Stimulated activated CD4-positive, alpha-beta T cell treated with anti-CD3 and anti-CD28 coated beads, Interleukin-4, amount 100 ng/mL, for 4 hours (primary cell): ENCODE results near the gene TMEM204.
"Not testable (repeated sequence)": the region's sequence is repeated elsewhere in the genome, so short reads cannot be mapped to it uniquely, and the experiment has no call there.

Experiments
- DNase-seq, 2 experiments: peaks; one replicate each; pipeline ENCODE4 v3.0.0-alpha.2; 2020

Gene TMEM204

DNA sequence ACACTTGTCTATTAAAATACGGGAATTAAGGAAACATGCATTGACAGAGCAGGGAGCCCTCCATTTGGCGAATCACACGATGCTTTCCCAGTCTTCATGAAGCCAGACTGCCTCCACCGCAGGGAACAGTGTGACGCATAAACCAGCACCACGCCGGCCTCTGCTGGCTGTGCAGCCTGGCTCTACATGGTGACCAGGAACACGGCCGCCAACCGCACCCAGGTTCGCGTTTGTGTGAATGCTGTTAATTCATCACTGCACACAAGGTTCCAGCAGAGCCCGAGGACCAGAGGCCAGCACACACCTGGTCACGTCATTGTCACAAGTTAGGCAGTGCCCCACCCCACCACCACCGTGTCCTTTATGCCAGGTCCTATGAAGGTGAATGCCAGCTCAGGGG lies 26.7 kb downstream of the TMEM204 start:
- DNase-seq = no peak

DNA sequence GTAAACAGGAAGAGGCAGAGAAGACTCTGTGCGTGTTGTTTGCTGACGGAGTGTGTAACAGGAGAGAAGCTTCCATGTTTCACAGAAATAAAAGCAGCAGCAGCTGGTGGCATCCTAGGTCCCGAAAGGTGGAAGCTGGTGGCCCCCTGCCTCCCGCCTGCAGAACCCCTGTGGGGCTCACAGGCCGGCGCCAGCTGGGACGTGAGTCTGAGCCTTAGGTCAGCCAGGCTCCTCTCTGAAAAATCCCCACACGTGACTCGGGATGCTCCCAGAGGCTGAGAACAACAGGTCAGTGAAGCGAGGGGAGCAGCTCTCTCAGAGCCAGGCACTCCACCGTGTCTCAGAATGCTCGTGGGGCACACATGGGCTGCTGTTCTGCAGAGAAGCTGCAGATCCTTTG lies 27.4 kb downstream of the TMEM204 start:
- DNase-seq = no peak

DNA sequence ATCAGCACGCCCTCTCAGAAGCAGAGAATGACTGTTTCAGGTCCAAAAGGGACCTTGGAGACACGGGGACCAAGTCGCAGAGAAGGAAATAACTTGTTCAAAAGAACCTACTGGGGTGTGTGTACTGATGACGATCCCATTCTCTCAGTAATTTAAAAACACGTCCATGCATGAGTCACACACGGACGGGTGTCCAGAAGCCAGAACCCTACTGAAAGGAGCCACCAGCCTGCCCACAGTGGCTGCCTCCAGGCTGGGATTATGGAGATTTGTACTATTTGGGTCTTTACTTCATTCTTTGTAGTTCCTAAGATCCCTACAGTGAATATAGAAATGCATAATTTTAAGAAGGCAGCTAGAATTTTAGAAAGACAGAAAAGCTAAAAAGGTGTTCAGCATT lies 27.8 kb downstream of the TMEM204 start:
- DNase-seq = no peak

DNA sequence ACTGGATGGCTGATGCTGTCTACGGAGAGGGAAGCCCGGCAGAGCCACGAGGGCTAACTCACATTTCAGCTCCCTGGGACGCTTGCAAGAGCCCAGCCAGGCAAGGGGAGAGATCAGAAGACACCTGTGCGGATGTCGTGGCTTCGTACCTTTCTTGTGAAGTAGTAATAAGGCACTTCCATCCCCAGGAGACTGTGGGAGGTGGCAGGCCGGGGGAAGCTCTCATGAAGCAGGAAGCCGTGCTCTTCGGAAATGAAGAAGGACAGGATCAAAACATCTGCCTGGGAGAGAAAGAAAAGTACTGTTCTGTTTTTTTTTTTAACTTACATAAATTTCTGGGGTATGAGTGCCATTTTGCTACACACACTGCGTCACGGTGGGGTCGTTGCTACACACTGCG lies 28.4 kb downstream of the TMEM204 start:
- DNase-seq = no peak

DNA sequence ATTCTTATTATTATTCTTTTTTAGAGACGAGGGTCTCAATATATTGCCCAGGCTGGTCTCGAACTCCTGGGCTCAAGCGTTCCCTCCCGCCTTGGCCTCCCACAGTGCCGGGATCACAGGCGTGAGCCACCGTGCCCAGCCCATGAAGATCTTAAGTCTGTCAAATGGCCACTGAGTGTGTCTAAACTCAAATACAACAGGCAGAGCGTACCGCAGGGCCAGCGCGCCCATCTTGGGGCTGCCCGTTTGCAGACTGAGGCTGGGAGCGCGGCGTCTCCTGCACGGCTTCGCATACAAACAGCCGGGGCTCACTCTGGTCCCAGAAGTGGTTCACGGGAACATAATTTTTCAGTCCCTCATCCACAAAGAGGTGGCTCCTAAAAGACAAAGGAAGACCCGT lies 30.3 kb downstream of the TMEM204 start:
- no peak for DNase-seq

DNA sequence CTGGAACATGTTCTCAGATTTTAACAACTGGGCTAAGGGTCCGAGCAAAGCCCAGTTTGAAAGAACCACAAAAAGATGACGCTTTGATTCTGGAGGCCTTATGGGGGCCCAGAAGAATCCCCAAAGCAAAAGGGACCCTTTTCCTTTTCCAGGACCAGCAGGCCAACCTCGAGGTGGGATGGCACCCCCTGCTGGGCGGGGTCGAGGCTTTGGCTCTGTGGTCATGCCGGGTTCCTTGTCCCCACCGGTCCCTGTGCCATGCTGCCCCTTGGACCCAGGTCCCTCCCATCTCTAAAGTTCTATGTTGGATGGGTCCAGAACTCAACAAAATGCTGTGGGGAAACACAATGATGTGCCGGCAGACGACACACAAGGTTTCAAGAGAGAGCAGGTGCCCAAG lies 30.9 kb downstream of the TMEM204 start:
- no peak for DNase-seq

DNA sequence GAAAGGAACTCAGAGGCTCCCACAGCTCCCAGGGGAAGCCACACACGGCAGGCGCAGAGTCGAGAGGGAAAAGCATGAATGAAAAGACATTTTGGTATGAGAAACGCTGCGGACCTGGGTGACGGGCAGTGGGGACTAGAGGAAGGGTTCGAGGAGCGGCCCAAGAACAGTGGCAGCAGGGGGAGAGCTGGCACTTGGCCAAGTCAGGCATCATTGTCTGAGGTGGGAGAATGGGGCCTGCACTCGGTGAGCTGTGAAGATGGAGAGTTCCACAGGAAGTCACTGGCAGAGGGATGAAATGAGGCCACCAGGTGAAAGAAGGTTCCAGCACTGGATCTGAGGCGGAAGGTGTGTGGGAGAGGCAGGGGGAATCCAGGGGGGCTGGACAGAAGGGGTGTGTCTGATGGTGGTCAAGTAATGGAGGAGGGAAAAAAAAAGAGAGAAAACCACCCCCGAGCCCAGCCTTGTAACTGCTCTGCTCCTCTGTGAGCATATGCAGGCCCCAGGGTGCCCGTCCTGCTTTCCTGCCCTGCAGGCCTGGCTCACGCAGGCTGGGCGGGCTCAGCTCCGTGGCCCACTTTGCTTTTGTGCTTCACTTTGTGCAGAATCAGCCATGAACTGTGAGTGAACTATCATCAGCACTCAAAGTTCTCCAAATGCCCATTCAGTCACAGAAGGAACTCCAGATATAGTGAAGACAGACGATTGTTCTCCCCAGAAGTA lies 31.8 kb downstream of the TMEM204 start:
- no peak for DNase-seq

DNA sequence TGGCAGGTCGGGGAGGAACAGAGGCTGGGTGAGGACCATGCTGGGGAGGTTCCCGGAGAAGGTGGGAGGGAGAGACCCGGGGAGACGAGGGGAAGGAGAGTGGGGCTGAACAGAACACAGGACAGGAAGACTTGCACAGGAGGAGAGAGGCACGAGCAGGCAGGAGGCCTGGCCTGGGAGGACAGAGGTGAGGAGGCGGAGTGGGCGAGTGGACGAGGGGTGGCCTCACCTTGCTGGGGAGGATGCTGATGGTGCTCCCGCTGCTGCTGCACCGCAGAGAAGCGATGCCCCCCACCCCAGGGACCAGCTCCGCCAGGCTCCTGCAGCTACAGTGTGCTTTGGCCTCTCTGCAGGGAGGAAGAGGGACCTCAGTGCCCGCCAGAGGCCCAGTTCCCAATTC lies 34.5 kb downstream of the TMEM204 start:
- DNase-seq = no peak

DNA sequence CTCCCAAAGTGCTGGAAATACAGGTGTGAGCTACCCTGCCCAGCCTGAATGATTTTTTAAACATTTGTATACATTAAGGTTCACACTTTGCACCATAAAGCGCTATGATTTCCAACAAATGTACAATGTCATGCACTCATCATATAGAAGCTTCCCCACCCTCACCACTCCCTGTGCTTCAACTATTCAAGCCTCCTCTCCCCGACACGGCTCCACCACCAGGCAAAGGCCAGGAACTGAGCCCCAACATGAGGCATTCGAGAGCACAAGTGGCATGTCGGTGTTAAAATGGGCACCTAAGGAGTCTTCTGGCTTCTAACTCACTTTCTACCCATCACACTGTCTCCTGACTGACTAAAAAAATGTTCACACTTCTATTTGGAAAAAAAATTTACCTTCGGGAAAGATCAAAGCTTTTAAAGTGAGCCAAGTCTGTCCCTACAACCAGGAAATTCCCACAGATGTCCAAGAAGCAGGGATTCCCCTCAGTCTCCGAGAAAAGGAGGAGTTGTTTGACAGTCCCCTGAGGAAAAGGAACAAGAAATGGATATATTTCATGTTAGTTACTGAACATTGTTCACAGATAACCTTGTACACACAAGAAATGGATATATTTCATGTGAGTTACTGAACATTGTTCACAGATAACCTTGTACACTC lies 37.7 kb downstream of the TMEM204 start:
- no peak for DNase-seq

DNA sequence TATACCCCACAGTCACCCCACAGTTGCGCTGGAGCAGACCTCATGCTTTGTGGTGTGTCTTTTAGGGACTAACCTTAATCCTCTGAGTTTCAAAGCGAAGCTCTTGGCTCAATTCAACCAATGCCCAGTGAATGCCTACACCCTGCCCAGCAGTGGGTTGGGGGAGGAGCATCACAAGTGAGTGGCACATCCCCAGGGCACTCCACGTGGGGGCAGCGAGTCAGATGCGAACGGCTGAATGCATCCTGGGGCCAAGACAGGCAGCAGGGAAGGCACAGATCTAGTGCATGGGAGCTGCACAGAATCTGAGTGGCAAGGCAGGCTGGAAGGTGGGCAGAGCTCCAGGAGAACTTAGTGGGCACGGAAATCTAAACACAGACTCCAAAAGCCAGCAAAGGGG lies 39.2 kb downstream of the TMEM204 start:
- no peak for DNase-seq

DNA sequence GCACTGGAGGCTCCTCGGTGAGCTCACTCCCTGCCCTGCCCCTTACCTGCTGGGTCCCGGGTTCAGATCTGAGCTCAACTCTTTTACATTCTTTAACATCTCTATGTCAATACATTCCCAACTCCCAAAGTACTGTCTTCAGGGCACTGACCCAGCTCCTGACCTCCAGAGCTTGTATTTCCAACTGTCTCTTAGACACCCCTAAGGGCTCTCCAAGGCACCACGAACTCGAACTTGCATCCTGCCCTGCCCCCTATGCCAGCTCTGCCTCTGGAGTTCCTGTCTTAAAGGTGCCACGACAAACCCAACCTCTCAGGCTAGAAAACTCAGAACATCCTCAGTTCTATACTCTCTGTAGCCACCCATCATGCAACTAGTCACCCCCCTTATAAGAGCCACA lies 39.8 kb downstream of the TMEM204 start:
- no peak for DNase-seq

DNA sequence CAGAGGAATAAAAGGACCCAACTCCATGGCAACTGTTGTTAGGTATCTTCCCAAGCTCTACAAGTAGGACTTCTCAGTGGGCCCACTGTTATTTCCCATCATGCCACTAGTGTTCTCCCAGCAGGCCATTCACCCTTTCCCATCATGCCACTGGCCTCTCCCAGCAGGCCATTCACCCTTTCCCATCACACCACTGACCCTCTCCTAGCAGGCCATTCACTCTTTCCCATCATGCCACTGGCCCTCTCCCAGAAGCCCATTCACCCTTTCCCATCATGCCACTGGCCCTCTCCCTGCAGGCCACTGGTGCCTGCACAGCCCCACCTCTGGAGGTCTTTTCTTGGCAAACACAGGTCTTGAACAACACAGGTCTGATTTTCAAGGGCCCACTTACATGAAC lies 42.1 kb downstream of the TMEM204 start:
- no peak for DNase-seq

DNA sequence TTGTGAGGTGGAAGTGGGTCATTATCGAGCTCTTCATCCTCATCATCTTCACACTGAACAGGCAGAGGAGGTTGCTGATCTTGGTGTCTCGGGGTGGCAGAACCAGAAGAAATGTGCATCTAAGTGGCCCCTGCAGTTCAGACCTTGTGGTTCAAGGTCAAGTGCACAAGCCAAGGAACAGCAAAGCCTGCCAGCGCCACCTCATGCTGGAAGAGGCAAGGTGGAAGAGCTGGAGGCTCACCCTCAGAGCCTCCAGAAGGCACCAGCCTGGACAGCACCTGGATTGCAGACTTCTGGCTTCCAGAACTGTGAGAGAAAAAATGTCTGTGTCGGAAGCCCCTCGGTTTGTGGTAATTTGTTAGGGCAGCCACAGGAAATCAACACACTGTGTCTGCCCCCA lies 45.7 kb downstream of the TMEM204 start:
- no peak for DNase-seq

DNA sequence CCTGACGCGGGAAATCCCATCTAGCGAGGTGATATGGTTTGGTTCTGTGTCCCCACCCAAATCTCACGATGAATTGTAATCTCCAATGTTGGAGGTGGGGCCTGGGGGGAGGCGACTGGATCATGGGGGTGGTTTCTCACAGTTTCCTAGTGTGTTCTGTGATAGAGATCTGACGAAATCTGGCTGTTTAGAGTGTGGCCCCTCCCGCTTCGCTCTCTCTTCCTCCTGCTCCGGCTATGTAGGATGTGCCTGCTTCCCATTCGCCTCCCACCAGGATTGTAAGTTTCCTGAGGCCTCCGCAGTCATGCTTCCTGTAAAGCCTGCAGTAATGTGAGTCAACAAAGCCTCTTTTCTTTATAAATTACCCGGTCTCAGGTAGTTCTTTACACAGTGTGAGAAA lies 46.8 kb downstream of the TMEM204 start:
- DNase-seq = no peak

DNA sequence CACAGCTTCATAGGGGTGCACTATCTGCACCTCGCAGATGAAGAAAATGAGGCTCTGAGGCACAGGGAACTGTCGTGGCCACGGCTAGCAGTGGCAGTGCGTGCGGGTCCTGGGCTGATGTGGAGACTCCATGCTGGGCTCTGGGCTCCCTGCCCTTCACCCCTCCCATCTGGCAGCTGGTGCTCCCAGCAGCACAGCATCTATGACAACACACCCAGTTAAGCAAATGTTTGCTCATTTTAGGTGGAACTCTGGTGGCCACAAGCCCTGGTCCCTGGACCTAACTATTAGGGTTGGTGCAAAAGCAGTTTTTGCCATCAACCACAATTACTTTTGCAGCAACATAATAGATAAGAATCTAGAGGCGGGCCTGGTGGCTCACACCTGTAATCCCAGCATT lies 47.5 kb downstream of the TMEM204 start:
- DNase-seq = no peak

DNA sequence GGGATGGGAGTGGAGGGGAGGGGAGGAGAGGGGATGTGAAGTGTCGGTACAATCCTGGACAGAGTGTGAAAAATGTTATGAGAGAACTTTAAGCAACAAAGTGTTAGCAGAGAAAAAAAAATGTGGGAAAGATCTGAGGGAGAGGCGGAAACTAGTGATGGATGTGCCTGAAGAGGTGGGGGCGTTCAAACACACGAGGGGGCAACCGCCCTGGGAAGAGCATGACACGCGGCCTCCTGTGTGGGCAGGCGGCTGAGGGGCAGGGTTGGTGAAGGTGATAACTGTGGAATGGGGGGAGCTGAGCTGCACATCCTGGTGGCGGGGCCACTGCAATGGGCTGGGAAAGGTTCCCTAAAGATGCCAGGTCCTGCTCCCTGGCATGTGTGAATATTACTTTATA lies 48.3 kb downstream of the TMEM204 start:
- no peak for DNase-seq

DNA sequence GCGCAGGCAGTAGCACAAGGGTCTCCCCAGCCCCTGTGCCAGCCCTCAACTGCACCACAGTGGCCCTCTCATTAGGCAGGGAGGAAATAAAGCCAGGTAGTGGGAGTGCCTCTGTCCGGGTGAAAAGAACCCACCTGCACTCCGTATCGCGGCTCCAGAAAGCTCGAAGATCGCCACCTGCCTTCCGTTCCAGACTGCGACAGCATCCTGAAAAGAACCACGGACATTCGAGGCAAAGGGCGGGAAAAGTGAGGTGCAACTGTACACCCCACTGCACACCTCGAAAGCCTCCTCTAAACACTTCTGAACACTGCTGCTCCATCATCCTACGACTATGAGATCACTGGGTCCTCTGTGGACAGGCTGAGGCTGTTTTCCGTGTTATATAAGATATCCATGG lies 49.7 kb downstream of the TMEM204 start:
- no peak for DNase-seq

DNA sequence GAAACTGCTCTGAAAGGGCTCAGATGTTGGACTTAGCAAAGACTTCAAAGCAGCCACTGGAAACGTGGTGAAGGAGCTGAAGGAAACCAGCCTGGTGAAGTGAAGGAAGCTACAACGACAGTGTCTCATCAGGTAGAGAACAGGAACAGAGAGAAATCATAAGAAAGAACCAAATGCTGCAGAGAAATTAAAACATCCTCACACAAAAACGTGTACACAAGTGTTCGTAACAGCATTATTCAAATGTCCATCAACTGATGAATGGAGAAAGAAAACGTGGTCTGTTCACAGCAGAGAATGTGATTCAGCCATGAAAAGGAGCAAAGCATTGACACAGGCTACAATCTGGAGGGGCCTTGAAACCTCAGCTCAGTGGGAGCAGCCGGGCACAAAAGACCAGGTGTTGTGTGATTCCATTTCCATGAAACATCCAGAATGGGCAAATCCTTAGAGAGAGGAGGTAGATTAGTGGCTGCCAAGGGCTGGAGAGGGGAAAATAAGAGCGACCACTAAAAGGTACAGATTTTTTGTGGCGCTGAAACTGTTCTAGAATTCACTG lies 51.5 kb downstream of the TMEM204 start:
- no peak for DNase-seq

DNA sequence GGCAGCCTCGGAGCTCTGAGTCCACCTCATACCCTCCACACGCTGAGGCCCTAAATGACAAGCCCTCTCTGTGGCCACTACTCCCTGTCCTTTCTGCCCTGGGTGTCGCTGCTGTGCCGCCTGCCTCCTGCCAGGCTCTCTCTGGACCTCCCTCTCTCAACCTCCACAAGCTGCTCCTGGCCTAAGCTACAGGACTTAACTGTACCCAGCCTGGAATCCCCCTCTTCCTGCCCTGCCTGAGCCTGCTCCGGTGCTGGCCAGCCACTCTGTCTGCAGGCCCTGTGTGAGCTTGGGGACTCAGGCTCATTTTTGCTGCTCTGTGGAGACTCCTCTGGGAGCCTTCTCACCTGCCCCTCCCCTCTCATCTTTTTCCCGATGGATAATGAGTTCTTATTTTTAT lies 56.9 kb downstream of the TMEM204 start:
- no peak for DNase-seq

DNA sequence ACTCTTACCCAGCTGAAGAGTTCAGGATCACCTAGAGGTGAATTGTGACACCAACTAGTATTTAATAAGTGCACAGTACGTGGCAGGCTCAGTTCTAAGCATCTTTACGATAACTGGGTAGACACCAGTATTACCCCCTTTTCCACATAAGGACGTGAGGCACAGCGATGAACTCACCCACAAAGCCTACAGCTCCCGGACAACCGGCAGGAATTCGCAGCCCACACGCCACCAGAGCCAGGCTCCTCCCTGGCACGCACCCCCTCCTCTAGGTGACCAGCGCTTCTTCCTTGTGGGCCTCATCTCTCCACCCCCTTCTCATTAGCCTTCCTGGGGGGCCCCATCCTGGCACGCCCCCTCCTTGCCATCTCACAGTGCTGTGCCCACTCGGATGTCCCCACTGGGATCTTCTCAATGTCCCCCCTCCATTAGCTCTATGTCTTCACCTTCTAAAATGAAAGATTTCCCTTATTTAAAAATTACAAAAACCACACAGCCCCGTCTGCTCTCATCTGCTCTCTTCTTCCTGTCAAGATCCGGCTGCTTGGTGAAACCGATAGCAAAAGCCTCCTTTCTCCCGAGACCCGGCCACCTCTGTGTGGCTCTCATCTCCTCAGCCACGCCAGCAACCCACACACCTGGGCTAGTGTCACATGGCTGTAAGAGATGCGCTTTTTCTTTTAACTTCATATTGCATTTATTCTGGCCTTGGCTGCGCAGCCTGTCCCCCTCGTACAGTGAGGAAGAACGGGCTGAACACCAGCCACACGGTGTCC lies 57.7 kb downstream of the TMEM204 start:
- DNase-seq = no peak

DNA sequence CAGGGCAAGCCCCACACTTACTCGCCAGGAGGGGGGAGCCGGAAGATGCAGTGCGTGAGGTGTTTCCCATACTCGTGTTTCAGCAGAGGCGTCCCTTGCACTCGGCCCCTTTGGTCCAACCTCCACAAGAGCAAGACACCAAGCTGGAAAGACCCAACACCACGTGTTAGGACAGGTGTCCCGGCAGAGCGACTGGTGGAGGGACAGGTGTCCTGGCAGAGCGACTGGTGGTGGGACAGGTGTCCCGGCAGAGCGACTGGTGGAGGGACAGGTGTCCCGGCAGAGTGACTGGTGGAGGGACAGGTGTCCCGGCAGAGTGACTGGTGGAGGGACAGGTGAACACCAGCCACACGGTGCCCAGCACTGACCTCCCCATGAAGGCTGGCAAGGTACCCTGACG lies 59.0 kb downstream of the TMEM204 start:
- DNase-seq = no peak

DNA sequence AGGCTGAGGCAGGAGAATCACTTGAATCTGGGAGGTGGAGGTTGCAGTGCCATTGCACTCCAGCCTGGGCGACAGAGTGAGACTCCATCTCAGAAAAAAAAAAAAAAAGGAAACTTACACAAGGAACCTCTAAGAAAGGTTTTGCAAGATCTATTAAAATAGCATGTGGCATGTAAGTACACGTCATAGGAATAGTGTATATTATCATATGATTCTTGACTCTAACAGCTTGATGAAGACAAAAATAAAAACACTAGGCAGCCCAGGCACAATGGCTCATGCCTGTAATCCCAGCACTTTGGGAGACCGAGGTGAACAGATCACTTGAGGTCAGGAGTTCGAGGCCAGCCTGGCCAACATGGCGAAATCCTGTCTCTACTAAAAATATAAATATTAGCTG lies 62.0 kb downstream of the TMEM204 start:
- not testable (repeated sequence) for DNase-seq

DNA sequence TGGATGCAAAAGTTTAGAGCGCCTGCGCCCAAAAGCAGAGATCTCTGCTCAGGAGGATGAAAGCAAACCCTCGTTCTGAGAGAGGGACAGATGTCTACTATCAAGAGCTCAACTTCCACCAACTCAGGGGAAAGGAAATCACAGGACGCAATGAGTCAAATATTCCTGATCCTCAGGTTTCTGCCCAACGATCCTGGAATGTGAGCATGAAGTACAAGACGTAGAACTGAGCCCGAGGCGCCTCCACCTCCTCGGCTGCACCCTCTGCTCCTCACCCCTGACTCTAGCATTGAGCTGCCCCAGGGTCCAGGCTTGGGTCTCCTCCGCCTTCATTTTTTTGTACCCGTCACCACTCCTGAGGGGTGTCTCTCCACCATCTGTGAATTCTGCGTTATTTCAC lies 63.0 kb downstream of the TMEM204 start:
- no peak for DNase-seq

DNA sequence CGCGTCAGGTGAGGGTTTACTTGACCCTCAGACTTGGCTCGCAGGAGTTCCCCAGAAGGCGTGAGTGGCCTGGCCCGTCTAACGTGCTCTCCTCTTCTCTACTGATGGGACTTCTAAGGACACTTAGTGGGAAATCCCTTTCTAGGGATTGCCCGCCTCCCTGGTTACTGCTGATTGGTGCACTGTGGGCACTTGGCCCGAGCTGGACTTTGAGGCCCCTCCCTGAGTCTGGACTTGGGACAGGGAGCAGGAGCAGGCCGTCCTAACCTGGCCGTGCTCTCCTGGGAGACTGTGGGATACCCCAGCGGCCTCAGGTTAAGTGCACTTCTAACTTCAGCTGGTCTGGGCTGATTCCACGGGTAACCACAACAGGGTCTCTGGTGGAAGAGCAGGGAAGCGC lies 63.7 kb downstream of the TMEM204 start:
- no peak for DNase-seq
